ENCODE results near the gene GSTT4. TPM values are rescaled to one million over a fixed set of nuclear protein-coding genes. Genes with fewer than 3 reads are reported as not detected.
A peak's percentile ranks its signal among the peaks of the same experiment; 100 is the strongest.
"Not testable (repeated sequence)": the region's sequence is repeated elsewhere in the genome, so short reads cannot be mapped to it uniquely, and the experiment has no call there.

GSTT4 gene
- polyA plus RNA-seq, 1 of the 3 experiments (the other 2 are of a cell fraction): not detected

- CTCF ChIA-PET: interaction anchor here (0.6 to 1.5 kb wide), 11 partner anchors 30 to 200 kb away, joined by 3 to 11 read pairs (median 3); partner anchors contain the start of genes MIF and SLC2A11
- H3K9ac ChIP-seq; H3K4me2 ChIP-seq; H3K9me3 ChIP-seq; H3K36me3 ChIP-seq (replicated peaks in 1 of 2; ENCODE audit: control insufficient read depth in 1 of 2, insufficient read depth in 2 of 2, low read length in 1 of 2); H3K4me1 ChIP-seq (ENCODE audit: control insufficient read depth in 1 of 2, insufficient read depth in 2 of 2, low read depth in 1 of 2, low read length in 1 of 2); H3K4me3 ChIP-seq (ENCODE audit: low read depth in 2 of 2, low read length in 1 of 2); POLR2A ChIA-PET; H3K79me2 ChIP-seq (ENCODE audit: insufficient read depth); H3K27me3 ChIP-seq (ENCODE audit: insufficient read depth); H2AFZ ChIP-seq (ENCODE audit: low read depth); H3F3A ChIP-seq (replicated peaks; ENCODE audit: insufficient read depth); H4K20me1 ChIP-seq (ENCODE audit: insufficient read depth); H3K27ac ChIP-seq (ENCODE audit: low read depth in 2 of 2, low read length in 1 of 2); H3K9me2 ChIP-seq: not testable (repeated sequence)
- DNase-seq: peak; percentile 72
- WGBS (ENCODE audit: low lambda C conversion rate): 49% methylated on average over 12 of the region's 12 CpGs
- TF ChIP-seq CTCF (IDR thresholded peaks at IDR 0.05) (peak; percentile 77), SMC3 (IDR thresholded peaks at IDR 0.05; ENCODE audit: low read depth, low read length) (peak; percentile 78), RAD21 (IDR thresholded peaks at IDR 0.05; ENCODE audit: low read length) (peak; percentile 88), USF1 (IDR thresholded peaks at IDR 0.05; ENCODE audit: borderline replicate concordance, low read depth) (peak; percentile 59; the same call in 1 of the 2 replicates)
Measured at GRCh38 chr22:23956301-23956900, 48.9 kb downstream of the GSTT4 start.

GRCh38 chr22:23955886-23956285 is 49.4 kb downstream of the GSTT4 start:
- H3F3A ChIP-seq (replicated peaks; ENCODE audit: insufficient read depth); H3K9ac ChIP-seq; H2AFZ ChIP-seq (ENCODE audit: low read depth); H4K20me1 ChIP-seq (ENCODE audit: insufficient read depth); POLR2A ChIA-PET; H3K27me3 ChIP-seq (ENCODE audit: insufficient read depth); H3K36me3 ChIP-seq (replicated peaks in 1 of 2; ENCODE audit: control insufficient read depth in 1 of 2, insufficient read depth in 2 of 2, low read length in 1 of 2); H3K4me3 ChIP-seq (ENCODE audit: low read depth in 2 of 2, low read length in 1 of 2); H3K79me2 ChIP-seq (ENCODE audit: insufficient read depth); DNase-seq; H3K27ac ChIP-seq (ENCODE audit: low read depth in 2 of 2, low read length in 1 of 2); H3K9me3 ChIP-seq; H3K4me2 ChIP-seq; H3K4me1 ChIP-seq (ENCODE audit: control insufficient read depth in 1 of 2, insufficient read depth in 2 of 2, low read depth in 1 of 2, low read length in 1 of 2); H3K9me2 ChIP-seq: not testable (repeated sequence)
- CTCF ChIA-PET: interaction anchor here (0.6 to 1.5 kb wide), 11 partner anchors 29 to 200 kb away, joined by 3 to 11 read pairs (median 3); partner anchors contain the start of genes MIF and SLC2A11
- WGBS (ENCODE audit: low lambda C conversion rate): 82% methylated on average over 7 of the region's 8 CpGs

GRCh38 chr22:23954991-23955305 is 50.3 kb downstream of the GSTT4 start:
- H3K27ac ChIP-seq (ENCODE audit: low read depth in 2 of 2, low read length in 1 of 2); DNase-seq; H3F3A ChIP-seq (replicated peaks; ENCODE audit: insufficient read depth); H3K27me3 ChIP-seq (ENCODE audit: insufficient read depth); H3K36me3 ChIP-seq (replicated peaks in 1 of 2; ENCODE audit: control insufficient read depth in 1 of 2, insufficient read depth in 2 of 2, low read length in 1 of 2); H4K20me1 ChIP-seq (ENCODE audit: insufficient read depth); CTCF ChIA-PET; H3K9ac ChIP-seq; POLR2A ChIA-PET; H3K9me2 ChIP-seq; H3K4me2 ChIP-seq; H3K4me3 ChIP-seq (ENCODE audit: low read depth in 2 of 2, low read length in 1 of 2); H3K9me3 ChIP-seq; H3K79me2 ChIP-seq (ENCODE audit: insufficient read depth); H2AFZ ChIP-seq (ENCODE audit: low read depth); H3K4me1 ChIP-seq (ENCODE audit: control insufficient read depth in 1 of 2, insufficient read depth in 2 of 2, low read depth in 1 of 2, low read length in 1 of 2): not testable (repeated sequence)
- 84% methylated on average over 5 of the region's 6 CpGs for WGBS (ENCODE audit: low lambda C conversion rate)

- DNase-seq; H3F3A ChIP-seq (replicated peaks; ENCODE audit: insufficient read depth); H4K20me1 ChIP-seq (ENCODE audit: insufficient read depth); POLR2A ChIA-PET; H3K9me2 ChIP-seq; H3K36me3 ChIP-seq (replicated peaks in 1 of 2; ENCODE audit: control insufficient read depth in 1 of 2, insufficient read depth in 2 of 2, low read length in 1 of 2); H3K9ac ChIP-seq; H3K27ac ChIP-seq (ENCODE audit: low read depth in 2 of 2, low read length in 1 of 2); H3K27me3 ChIP-seq (ENCODE audit: insufficient read depth); H3K79me2 ChIP-seq (ENCODE audit: insufficient read depth); CTCF ChIA-PET; H3K4me2 ChIP-seq; H2AFZ ChIP-seq (ENCODE audit: low read depth); H3K4me1 ChIP-seq (ENCODE audit: control insufficient read depth in 1 of 2, insufficient read depth in 2 of 2, low read depth in 1 of 2, low read length in 1 of 2); H3K4me3 ChIP-seq (ENCODE audit: low read depth in 2 of 2, low read length in 1 of 2); H3K9me3 ChIP-seq: not testable (repeated sequence)
- WGBS (ENCODE audit: low lambda C conversion rate): 87% methylated on average over 8 of the region's 8 CpGs
Measured at GRCh38 chr22:23954193-23954990, 50.9 kb downstream of the GSTT4 start.

- H3K4me3 ChIP-seq (ENCODE audit: low read depth in 2 of 2, low read length in 1 of 2): not testable (repeated sequence)
Measured at GRCh38 chr22:23953485-23953884, 51.8 kb downstream of the GSTT4 start.

More at GRCh38 chr22:23953485-23953884, 51.8 kb downstream of the GSTT4 start:
- WGBS (ENCODE audit: low lambda C conversion rate): 33% methylated on average over 3 of the region's 4 CpGs
- H3K4me2 ChIP-seq; H3K79me2 ChIP-seq (ENCODE audit: insufficient read depth); H3K27ac ChIP-seq (ENCODE audit: low read depth in 2 of 2, low read length in 1 of 2); H3K9ac ChIP-seq; H3K9me2 ChIP-seq; H2AFZ ChIP-seq (ENCODE audit: low read depth); CTCF ChIA-PET; H4K20me1 ChIP-seq (ENCODE audit: insufficient read depth); DNase-seq; H3K36me3 ChIP-seq (replicated peaks in 1 of 2; ENCODE audit: control insufficient read depth in 1 of 2, insufficient read depth in 2 of 2, low read length in 1 of 2); H3K4me1 ChIP-seq (ENCODE audit: control insufficient read depth in 1 of 2, insufficient read depth in 2 of 2, low read depth in 1 of 2, low read length in 1 of 2); POLR2A ChIA-PET; H3K9me3 ChIP-seq; H3F3A ChIP-seq (replicated peaks; ENCODE audit: insufficient read depth); H3K27me3 ChIP-seq (ENCODE audit: insufficient read depth): not testable (repeated sequence)
